ENCODE results near the gene KDM6A. TPM values are rescaled to one million over a fixed set of nuclear protein-coding genes. Genes with fewer than 3 reads are reported as not detected.
"Not testable (repeated sequence)": the region's sequence is repeated elsewhere in the genome, so short reads cannot be mapped to it uniquely, and the experiment has no call there.

KDM6A gene
- total RNA-seq, 1 experiment from 2014 or later: 40.9 TPM

- ChIA-PET POLR2A (ENCODE audit: low non-redundant PET) (no interaction called here), CTCF (no interaction called here)
- Histone ChIP-seq H3K4me1 (ENCODE audit: insufficient read depth, low read length, poor library complexity, severe bottlenecking) (no peaks in the 10 kb centered on the region), H3K9me3 (ENCODE audit: low read depth, low read length, poor library complexity, severe bottlenecking) (no peaks in the 10 kb centered on the region), H3K36me3 (ENCODE audit: insufficient read depth, low read length, poor library complexity, severe bottlenecking) (no peaks in the 10 kb centered on the region), H3K27ac (ENCODE audit: low read depth, low read length, poor library complexity, severe bottlenecking) (no peak overlapping the region), H3K4me3 (ENCODE audit: low read depth, low read length, poor library complexity, severe bottlenecking) (no peak overlapping the region), H3K27me3 (replicated peaks; ENCODE audit: insufficient read depth, low read depth, low read length, poor library complexity) (no peaks in the 10 kb centered on the region)
- TF ChIP-seq, protein P1, sequence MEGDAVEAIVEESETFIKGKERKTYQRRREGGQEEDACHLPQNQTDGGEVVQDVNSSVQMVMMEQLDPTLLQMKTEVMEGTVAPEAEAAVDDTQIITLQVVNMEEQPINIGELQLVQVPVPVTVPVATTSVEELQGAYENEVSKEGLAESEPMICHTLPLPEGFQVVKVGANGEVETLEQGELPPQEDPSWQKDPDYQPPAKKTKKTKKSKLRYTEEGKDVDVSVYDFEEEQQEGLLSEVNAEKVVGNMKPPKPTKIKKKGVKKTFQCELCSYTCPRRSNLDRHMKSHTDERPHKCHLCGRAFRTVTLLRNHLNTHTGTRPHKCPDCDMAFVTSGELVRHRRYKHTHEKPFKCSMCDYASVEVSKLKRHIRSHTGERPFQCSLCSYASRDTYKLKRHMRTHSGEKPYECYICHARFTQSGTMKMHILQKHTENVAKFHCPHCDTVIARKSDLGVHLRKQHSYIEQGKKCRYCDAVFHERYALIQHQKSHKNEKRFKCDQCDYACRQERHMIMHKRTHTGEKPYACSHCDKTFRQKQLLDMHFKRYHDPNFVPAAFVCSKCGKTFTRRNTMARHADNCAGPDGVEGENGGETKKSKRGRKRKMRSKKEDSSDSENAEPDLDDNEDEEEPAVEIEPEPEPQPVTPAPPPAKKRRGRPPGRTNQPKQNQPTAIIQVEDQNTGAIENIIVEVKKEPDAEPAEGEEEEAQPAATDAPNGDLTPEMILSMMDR (conservative IDR thresholded peaks at IDR 0.05; ENCODE audit: low read depth, low read length): no peak
- no peak for TF ChIP-seq EZH2 (IDR thresholded peaks at IDR 0.05; ENCODE audit: borderline replicate concordance, low read depth, low read length, poor library complexity, severe bottlenecking)
- DNase-seq (ENCODE audit: low spot score): no peak
- BruUV-seq (replicated peaks): no TSS peak
- intact Hi-C loops (cut with micrococcal nuclease; ENCODE audit: unreplicated experiment): no loop called here
These were observed 65.1 kb downstream of the KDM6A start for GRCh38 chrX:44938111-44938510.

DNA sequence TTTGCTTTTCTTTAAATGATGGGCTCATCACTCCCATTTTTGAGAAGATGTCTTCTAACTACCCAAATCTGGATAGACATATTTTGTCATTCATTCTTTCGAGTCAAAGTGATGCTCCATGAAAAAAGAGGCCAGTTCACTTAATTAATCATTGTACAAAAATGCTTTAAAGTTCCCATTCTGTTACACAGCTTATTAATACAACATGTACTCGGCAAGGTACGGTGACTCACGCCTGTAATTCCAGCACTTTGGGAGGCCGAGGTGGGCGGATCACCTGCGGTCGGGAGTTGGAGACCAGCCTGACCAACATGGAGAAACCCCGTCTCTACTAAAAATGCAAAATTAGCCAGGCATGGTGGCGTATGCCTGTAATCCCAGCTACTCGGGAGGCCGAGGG, 67.6 kb downstream of the KDM6A start:
- H3K9me3 ChIP-seq (ENCODE audit: low read depth, low read length, poor library complexity, severe bottlenecking): peaks cover 23% of the 10 kb centered on the region
- BruUV-seq (replicated peaks); H3K4me1 ChIP-seq (ENCODE audit: insufficient read depth, low read length, poor library complexity, severe bottlenecking); POLR2A ChIA-PET (ENCODE audit: low non-redundant PET); H3K36me3 ChIP-seq (ENCODE audit: insufficient read depth, low read length, poor library complexity, severe bottlenecking); CTCF ChIA-PET; intact Hi-C loops (cut with micrococcal nuclease; ENCODE audit: unreplicated experiment); H3K4me3 ChIP-seq (ENCODE audit: low read depth, low read length, poor library complexity, severe bottlenecking); DNase-seq (ENCODE audit: low spot score); H3K27ac ChIP-seq (ENCODE audit: low read depth, low read length, poor library complexity, severe bottlenecking); H3K27me3 ChIP-seq (replicated peaks; ENCODE audit: insufficient read depth, low read depth, low read length, poor library complexity): not testable (repeated sequence)

DNA sequence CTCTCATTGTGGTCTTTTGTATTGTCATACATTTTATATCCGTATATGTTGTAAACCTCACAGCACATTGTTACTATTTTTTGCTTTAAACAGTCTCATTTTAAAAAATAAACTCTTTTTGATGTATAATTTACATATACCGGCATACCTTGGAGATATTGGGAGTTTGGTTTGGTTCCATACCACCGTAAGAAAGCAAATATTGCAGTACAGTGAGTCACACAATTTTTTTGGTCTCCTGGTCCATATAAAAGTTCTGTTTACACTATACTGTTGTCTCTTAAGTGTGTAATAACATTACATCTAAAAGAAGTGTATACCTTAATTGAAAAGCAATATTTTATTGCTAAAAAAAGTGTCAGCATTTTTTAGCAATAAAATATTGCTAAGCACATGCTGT, 70.0 kb downstream of the KDM6A start:
- Histone ChIP-seq H3K27me3 (replicated peaks; ENCODE audit: insufficient read depth, low read depth, low read length, poor library complexity) (no peaks in the 10 kb centered on the region), H3K4me3 (ENCODE audit: low read depth, low read length, poor library complexity, severe bottlenecking) (no peak overlapping the region), H3K4me1 (ENCODE audit: insufficient read depth, low read length, poor library complexity, severe bottlenecking) (no peaks in the 10 kb centered on the region), H3K36me3 (ENCODE audit: insufficient read depth, low read length, poor library complexity, severe bottlenecking) (peaks cover 6% of the 10 kb centered on the region), H3K27ac (ENCODE audit: low read depth, low read length, poor library complexity, severe bottlenecking) (no peak overlapping the region), H3K9me3 (ENCODE audit: low read depth, low read length, poor library complexity, severe bottlenecking) (peaks cover 35% of the 10 kb centered on the region)
- CTCF ChIA-PET: no interaction called here
- POLR2A ChIA-PET (ENCODE audit: low non-redundant PET): no interaction called here
- intact Hi-C loops (cut with micrococcal nuclease; ENCODE audit: unreplicated experiment): no loop called here
- no peak for DNase-seq (ENCODE audit: low spot score)
- no TSS peak for BruUV-seq (replicated peaks)
- TF ChIP-seq, protein P1 (conservative IDR thresholded peaks at IDR 0.05; ENCODE audit: low read depth, low read length): no peak
- no peak for TF ChIP-seq EZH2 (IDR thresholded peaks at IDR 0.05; ENCODE audit: borderline replicate concordance, low read depth, low read length, poor library complexity, severe bottlenecking)

- no peak overlapping the region for H3K27ac ChIP-seq (ENCODE audit: low read depth, low read length, poor library complexity, severe bottlenecking)
- H3K27me3 ChIP-seq (replicated peaks; ENCODE audit: insufficient read depth, low read depth, low read length, poor library complexity): no peaks in the 10 kb centered on the region
- ChIA-PET CTCF (no interaction called here), POLR2A (ENCODE audit: low non-redundant PET) (interaction anchor here (0.6 kb wide), 1 partner anchor 195 kb away, joined by 3 read pairs; no protein-coding TSS in a partner anchor)
- DNase-seq (ENCODE audit: low spot score): no peak
- BruUV-seq (replicated peaks): no TSS peak
- no peak overlapping the region for H3K4me3 ChIP-seq (ENCODE audit: low read depth, low read length, poor library complexity, severe bottlenecking)
- H3K36me3 ChIP-seq (ENCODE audit: insufficient read depth, low read length, poor library complexity, severe bottlenecking): peaks cover 6% of the 10 kb centered on the region
- intact Hi-C loops (cut with micrococcal nuclease; ENCODE audit: unreplicated experiment): no loop called here
- TF ChIP-seq EZH2 (IDR thresholded peaks at IDR 0.05; ENCODE audit: borderline replicate concordance, low read depth, low read length, poor library complexity, severe bottlenecking): no peak
- TF ChIP-seq, protein P1 (conservative IDR thresholded peaks at IDR 0.05; ENCODE audit: low read depth, low read length): no peak
- H3K4me1 ChIP-seq (ENCODE audit: insufficient read depth, low read length, poor library complexity, severe bottlenecking): no peaks in the 10 kb centered on the region
- H3K9me3 ChIP-seq (ENCODE audit: low read depth, low read length, poor library complexity, severe bottlenecking): peaks cover 35% of the 10 kb centered on the region
These were observed 71.9 kb downstream of the KDM6A start for GRCh38 chrX:44944894-44945293.

All from A673 (cell line).